Activated T-helper 2 cell treated with anti-CD3 and anti-CD28 coated beads, Interferon-gamma antibody, Interleukin-2, Interleukin-4, amounts not matched to agents 10 μg/mL and 5 μg/mL and 100 μg/mL, durations not matched to agents 14 hours and 24 hours and 36 hours (primary cell): Measurements from ENCODE around the gene AK2. TPM values are rescaled to one million over a fixed set of nuclear protein-coding genes. Genes with fewer than 3 reads are reported as not detected.

Experiments used
- DNase-seq: peaks from one replicate; pipeline ENCODE4 v3.0.0; 2021; ENCODE audit warnings: low spot score
- H3K27ac Mint-ChIP-seq: one replicate; pipeline ENCODE4 v1.8.0; 2021; ENCODE audit warnings: mixed read lengths
- H3K27me3 Mint-ChIP-seq: one replicate; pipeline ENCODE4 v1.8.0; 2021; ENCODE audit warnings: low read depth, mixed read lengths
- H3K36me3 Mint-ChIP-seq: one replicate; pipeline ENCODE4 v1.8.0; 2021; ENCODE audit warnings: low read depth, mixed read lengths
- H3K4me1 Mint-ChIP-seq: one replicate; pipeline ENCODE4 v1.8.0; 2021; ENCODE audit warnings: low read depth, mixed read lengths
- H3K4me3 Mint-ChIP-seq: one replicate; pipeline ENCODE4 v1.8.0; 2021; ENCODE audit warnings: low read depth, mild to moderate bottlenecking, moderate library complexity, mixed read lengths
- H3K9me3 Mint-ChIP-seq: one replicate; pipeline ENCODE4 v1.8.0; 2021; ENCODE audit warnings: mixed read lengths
- intact Hi-C: fragments of 100-400 bp; cut with micrococcal nuclease; formaldehyde crosslinking; loops from one replicate; pipeline ENCODE4 v1.15.1; 2023
- total RNA-seq: library from RNA; stranded (reverse); gene quantifications from 2 replicates; pipeline ENCODE4 v1.2.3, GENCODE V29; 2022

The AK2 gene
- total RNA-seq, 1 donor from 2014 or later = 349 TPM

DNA sequence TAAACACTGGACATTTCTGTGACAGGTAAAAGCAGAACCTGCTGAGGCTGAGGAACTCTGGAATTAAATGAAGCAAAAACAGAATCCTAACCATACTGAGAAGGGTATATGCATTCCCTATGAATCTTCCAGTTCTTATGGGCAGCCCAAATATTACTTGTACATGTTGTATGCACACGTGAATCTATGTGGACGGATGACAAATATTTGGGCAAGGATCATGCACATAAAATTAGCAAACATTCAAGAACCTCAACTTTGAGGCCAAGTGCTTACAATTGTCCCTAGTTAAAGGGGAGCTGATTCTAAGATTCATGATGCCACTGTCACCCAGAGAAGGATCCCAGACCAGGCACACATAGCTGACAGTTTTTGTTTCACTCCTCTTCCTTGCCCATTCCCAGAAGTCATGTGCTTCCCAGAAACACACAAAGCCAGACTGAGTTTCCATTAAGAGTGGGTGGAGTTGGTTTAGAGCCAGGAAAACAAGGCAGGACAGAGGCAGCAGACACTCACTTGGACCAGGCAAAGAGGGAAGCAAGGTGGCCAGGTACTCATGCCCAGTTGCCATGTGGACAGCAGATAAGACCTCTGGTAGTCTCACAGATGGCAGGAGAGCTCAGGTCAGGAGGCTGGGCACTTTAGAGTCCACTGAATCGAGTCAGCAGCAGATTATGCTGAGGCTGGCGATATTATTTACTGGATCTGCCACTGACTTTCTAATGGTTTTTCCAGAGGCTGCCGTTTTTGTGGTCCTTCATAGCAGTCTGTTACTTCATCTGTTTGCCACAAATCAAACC lies 25.6 kb downstream of the AK2 start:
- intact Hi-C loops = no loop called here

DNA sequence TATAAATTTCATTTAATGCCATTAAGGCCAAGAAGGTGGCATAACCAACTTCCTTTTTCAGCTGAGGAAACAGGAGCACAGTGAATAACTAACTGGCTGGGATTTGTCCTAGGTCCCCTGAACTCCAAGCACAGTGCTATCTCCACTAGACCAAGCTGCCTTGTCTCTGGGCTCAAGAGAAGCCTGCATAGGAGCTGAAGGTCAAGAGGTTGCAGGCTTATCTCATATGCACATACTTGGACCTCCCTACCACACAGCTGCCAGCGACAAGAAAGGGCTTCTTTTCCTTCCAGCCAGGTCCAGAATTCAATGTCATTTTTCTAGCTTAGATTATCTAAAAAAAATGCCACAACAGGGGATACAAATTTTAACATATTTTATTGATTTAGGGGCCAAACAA lies 27.1 kb downstream of the AK2 start:
- Mint-ChIP-seq H3K4me1 (peaks cover 15% of the 10 kb centered on the region), H3K27me3 (no peaks in the 10 kb centered on the region), H3K9me3 (no peaks in the 10 kb centered on the region), H3K4me3 (no peak overlapping the region), H3K27ac (no peak overlapping the region), H3K36me3 (peaks cover 91% of the 10 kb centered on the region)
- no peak for DNase-seq
- intact Hi-C loops = no loop called here

More for the DNA sequence above, 25.6 kb downstream of the AK2 start:
- H3K9me3 Mint-ChIP-seq = no peaks in the 10 kb centered on the region
- H3K4me3 Mint-ChIP-seq = no peak overlapping the region
- H3K4me1 Mint-ChIP-seq = peaks cover 3% of the 10 kb centered on the region
- DNase-seq = no peak
- peaks cover 88% of the 10 kb centered on the region for H3K36me3 Mint-ChIP-seq
- H3K27me3 Mint-ChIP-seq = no peaks in the 10 kb centered on the region
- H3K27ac Mint-ChIP-seq = no peak overlapping the region

DNA sequence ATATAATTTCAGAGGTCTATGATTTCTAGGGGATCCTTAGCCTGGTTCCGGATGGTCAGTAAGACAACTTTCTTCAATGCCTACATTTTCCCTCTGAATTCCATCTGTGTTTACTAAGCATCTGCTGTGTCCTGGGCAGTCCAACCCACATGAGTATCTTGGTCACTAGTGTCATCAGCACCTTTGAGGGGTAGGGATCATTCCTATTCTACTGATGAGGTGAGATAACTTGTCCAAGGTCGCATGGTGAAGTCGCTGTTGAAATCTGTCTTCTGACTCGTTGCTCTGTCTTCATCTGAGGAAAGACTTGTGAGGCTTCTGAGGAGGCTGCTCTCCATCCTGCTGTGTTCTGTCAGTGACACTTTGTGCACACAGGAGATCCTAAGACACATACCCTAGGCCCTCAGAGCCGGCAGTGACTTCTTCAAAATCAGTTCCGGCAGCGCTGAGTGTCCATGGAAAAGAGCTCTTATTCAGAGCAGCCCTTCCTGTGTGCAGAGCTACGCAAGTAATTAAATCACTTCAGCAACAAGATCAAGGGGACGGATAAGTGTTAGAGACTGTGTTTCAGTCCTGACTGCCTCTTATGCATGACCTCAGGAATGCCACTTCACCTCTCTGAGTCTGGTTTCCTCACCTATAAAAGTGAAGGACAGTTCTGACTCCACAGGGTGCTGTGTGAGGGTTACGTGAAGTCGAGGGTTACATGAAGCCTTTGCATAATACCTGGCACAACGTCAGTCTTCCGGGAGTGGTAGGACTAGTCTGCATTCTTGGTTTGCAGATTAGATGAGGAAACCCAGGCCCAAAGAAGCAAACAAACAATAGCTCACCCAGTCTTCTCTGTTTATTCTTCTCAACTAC lies 28.4 kb downstream of the AK2 start:
- Mint-ChIP-seq H3K36me3 (peaks cover 83% of the 10 kb centered on the region), H3K27me3 (no peaks in the 10 kb centered on the region), H3K4me1 (peaks cover 16% of the 10 kb centered on the region), H3K27ac (peak overlapping the region; percentile 21), H3K4me3 (no peak overlapping the region), H3K9me3 (no peaks in the 10 kb centered on the region)
- intact Hi-C loops = no loop called here
- no peak for DNase-seq

DNA sequence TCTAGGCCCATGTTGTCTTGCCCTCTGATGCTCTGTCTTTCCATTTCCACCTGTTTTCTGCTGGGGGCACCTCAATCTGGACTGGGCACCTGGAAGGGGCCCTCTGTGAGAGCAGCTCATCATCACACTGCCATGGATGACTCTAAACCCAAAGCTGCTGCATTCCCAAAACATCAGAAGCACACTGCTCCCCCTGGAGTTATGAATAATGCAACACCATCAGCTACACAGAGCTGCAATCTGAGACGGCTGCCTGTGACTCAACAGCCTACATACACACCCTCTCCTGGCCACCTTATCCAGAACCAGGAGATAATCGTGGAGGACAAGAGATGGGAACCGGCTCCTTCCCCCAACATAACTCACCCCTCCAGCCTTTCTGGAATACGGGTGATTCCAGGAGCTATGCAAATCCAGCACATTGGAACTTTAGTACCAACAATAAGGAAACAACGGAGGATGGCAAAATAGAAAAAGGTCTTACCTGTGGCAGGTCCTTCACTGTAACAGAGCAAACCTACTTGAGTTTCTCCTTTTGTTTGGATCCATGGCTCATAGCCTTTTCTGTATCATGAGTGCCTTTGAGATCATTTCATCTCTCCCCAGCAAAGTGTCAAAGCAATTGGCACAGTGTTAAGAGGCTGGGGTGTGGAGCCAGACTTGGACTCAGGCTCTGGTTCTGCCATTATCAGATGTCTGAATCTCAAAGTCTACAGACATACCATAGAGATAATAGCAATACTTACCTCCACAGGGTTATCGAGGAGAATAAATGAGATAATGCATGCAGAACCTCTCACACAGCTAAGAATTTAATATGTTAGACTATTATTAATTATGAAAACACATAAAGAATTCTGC lies 29.3 kb downstream of the AK2 start:
- intact Hi-C loops = loop anchor here (2.0 kb wide), 1 partner anchor 75 kb away; no protein-coding TSS in a partner anchor
- Mint-ChIP-seq H3K4me3 (no peak overlapping the region), H3K4me1 (peaks cover 18% of the 10 kb centered on the region), H3K9me3 (no peaks in the 10 kb centered on the region), H3K27me3 (no peaks in the 10 kb centered on the region), H3K27ac (no peak overlapping the region), H3K36me3 (peaks cover 81% of the 10 kb centered on the region)
- DNase-seq = no peak

DNA sequence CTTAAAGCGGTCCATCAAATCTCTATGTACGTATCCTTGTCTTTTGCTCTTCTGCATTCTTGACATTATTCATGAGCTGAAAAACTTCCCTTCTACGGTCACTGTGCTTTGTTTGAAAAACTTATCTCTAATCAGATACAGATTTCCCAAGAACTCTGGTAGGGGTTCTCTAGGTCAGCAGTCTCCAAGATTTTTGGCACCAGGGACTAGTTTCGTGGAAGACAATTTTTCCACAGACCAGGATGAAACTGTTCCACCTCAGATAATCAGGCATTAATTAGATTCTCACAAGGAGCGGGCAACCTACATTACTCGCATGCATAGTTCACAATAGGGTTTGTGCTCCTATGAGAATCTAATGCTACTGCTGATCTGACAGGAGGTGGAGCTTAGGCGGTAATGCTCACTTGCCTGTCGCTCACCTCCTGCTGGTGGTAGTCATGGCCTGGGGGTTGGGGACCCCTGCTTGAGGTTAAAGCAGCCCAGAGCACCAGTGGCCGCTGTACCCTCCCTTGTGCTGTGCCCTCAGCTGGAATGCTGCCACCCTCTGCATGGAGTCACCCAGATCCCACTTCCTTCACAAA lies 30.8 kb downstream of the AK2 start:
- peak overlapping the region; percentile 54 for H3K27ac Mint-ChIP-seq
- no peak for DNase-seq
- intact Hi-C loops = loop anchor here (2.0 kb wide), 1 partner anchor 73 kb away; no protein-coding TSS in a partner anchor
- peaks cover 68% of the 10 kb centered on the region for H3K36me3 Mint-ChIP-seq
- H3K27me3 Mint-ChIP-seq = no peaks in the 10 kb centered on the region
- no peaks in the 10 kb centered on the region for H3K9me3 Mint-ChIP-seq
- H3K4me1 Mint-ChIP-seq = peaks cover 22% of the 10 kb centered on the region
- no peak overlapping the region for H3K4me3 Mint-ChIP-seq

DNA sequence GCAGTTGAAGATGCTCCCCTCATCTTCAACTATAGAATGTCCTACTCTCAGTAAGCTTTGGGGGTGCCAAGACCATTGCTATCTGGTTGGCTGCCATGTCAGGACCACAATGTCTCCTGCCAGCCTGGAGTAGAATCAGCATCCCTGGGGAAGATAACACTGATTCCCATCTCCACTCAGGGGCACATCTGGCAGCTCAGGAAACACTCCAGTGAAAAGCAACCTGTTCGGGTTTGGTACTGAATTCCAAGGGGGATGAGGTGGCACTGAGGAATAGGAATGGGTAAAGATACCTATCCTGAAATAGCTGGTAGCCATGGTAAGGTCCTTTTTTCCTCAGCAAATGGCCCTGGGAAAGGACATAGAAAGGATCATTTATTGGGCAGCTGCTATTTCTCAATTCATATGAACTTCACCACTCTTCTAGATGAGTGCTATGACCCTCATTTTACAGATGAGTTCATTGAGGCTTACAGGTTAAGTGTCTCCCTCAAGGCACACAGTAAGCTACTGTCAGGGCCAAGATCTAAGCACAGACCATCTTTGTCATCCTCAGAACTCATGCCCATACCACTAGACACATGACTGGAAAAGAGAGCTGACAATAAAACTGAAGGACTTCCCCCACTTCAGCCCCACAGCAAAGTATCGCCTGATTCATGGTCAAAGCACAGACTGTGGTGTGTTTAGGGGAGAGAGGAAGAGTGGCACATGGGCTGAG lies 31.4 kb downstream of the AK2 start:
- intact Hi-C loops = no loop called here
- Mint-ChIP-seq H3K27ac (no peak overlapping the region), H3K4me3 (no peak overlapping the region), H3K4me1 (peaks cover 24% of the 10 kb centered on the region), H3K36me3 (peaks cover 68% of the 10 kb centered on the region), H3K9me3 (no peaks in the 10 kb centered on the region), H3K27me3 (no peaks in the 10 kb centered on the region)
- DNase-seq = no peak

DNA sequence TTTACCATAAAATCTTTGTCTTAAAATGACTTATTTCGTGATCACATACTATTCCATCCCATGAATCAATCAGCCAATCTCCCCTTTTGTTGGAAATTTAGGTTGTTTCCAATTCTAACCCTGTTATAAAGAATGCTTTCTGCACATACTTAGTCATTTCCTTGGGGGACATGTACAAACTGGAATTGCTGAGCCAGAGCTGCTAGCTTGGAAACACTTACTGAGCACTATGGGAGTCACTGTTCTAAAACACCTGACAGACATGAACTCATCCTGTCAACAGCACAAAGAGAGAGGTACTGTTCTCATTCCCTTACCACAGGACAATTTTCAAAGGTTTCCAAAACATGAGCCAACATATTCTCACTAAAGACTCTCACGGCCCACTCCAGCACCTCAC lies 32.1 kb downstream of the AK2 start:
- Mint-ChIP-seq H3K27ac (peak overlapping the region; percentile 44), H3K27me3 (no peaks in the 10 kb centered on the region), H3K4me3 (no peak overlapping the region), H3K4me1 (peaks cover 24% of the 10 kb centered on the region), H3K9me3 (no peaks in the 10 kb centered on the region), H3K36me3 (peaks cover 61% of the 10 kb centered on the region)
- intact Hi-C loops = no loop called here
- DNase-seq = no peak

DNA sequence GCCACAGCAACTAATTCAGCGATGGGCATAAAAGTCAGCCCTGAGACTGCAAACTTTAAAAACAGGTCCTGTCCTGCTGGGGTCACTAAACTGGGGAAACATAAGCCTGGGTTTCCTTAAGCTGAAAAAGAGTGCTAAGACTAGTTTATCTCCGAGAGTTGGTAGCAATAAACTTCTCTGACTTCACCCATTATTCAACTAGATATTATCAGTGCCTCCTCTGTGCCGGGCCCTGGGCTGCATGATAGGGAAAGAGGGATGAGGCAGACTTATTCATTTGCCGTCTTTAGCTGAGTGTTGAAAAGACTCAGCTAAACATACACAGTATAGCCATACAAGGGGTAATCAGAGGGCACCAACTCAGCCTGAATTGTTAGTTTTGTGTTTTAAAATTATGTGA lies 33.0 kb downstream of the AK2 start:
- intact Hi-C loops = no loop called here
- no peak overlapping the region for H3K27ac Mint-ChIP-seq
- DNase-seq = no peak
- no peaks in the 10 kb centered on the region for H3K9me3 Mint-ChIP-seq
- H3K36me3 Mint-ChIP-seq = peaks cover 52% of the 10 kb centered on the region
- H3K4me3 Mint-ChIP-seq = no peak overlapping the region
- no peaks in the 10 kb centered on the region for H3K27me3 Mint-ChIP-seq
- peaks cover 24% of the 10 kb centered on the region for H3K4me1 Mint-ChIP-seq

DNA sequence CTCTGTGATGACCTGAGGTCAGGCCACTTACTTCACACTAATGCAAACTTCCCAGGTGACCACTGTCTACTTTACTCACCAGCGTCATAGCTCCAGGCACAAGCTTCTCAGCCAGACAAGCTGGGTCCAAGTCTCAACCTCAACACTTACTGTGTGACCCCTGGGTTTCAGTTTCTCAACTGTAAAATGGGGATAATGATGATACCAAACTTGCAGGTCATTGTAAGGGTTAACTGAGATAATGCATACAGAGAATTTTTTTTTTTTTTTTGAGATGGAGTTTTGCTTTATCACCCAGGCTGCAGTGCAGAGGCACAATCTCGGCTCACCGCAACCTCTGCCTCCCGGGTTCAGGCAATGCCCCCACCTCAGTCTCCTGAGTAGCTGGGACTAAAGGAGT lies 34.7 kb downstream of the AK2 start:
- H3K4me1 Mint-ChIP-seq = peaks cover 39% of the 10 kb centered on the region
- DNase-seq = no peak
- no peaks in the 10 kb centered on the region for H3K9me3 Mint-ChIP-seq
- intact Hi-C loops = no loop called here
- H3K27me3 Mint-ChIP-seq = no peaks in the 10 kb centered on the region
- H3K4me3 Mint-ChIP-seq = no peak overlapping the region
- H3K27ac Mint-ChIP-seq = no peak overlapping the region
- H3K36me3 Mint-ChIP-seq = peaks cover 45% of the 10 kb centered on the region

DNA sequence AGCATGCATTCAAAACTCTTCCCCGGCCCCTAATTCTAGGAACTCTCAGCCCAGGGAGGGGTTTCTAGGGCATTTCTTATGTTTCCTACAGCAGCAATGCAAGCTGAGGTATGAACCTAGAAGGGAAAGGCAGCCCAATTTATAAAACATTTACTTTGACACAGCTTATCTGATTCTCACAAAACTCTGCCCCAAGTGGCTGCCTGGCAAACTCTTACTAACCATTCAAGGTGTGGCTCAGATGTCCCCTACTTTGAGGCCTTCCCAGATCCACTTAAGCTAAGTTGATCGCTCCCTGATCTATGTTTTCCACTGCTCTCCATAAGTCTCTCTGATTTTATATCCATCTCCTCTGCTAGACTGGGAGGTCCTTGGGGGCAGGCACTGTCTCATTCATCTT lies 35.4 kb downstream of the AK2 start:
- no peak overlapping the region for H3K4me3 Mint-ChIP-seq
- no peak for DNase-seq
- H3K36me3 Mint-ChIP-seq = peaks cover 45% of the 10 kb centered on the region
- peak overlapping the region; percentile 1 for H3K27ac Mint-ChIP-seq
- intact Hi-C loops = no loop called here
- H3K9me3 Mint-ChIP-seq = no peaks in the 10 kb centered on the region
- no peaks in the 10 kb centered on the region for H3K27me3 Mint-ChIP-seq
- peaks cover 40% of the 10 kb centered on the region for H3K4me1 Mint-ChIP-seq

DNA sequence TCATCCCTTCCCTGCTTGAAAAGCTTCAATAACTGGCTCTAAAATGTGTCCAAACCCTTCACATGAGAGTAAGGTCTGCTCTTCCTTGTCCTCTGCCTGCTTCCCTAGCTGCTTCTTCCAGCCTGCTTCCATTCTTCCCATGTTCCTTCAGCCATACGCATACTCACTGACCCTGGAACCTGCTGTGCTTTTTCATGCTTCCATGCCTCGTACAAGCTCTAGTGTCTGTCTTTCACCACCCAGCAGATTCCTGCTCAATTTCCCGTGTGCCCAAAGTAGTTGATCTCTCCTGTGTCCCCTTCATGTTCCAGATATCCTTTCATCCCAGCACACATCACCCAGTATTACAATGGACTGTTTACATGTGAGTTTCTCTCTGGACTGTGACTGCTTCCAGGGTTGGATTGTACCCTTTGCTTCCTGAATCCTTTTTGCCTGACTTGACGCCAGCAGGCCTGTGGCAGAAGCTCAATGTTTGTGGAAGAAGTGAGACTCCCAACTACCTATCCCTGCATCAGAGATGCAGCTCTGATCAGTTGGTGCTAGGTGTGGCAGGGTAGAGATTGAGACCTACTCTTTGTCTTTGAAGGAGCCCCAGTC lies 36.2 kb downstream of the AK2 start:
- no peak for DNase-seq
- Mint-ChIP-seq H3K4me1 (peaks cover 34% of the 10 kb centered on the region), H3K27ac (peak overlapping the region; percentile 23), H3K27me3 (no peaks in the 10 kb centered on the region), H3K36me3 (peaks cover 39% of the 10 kb centered on the region), H3K4me3 (no peak overlapping the region), H3K9me3 (no peaks in the 10 kb centered on the region)
- intact Hi-C loops = no loop called here
